Neural progenitor cell (in vitro differentiated cells): ENCODE data around the gene EZR. TPM values are rescaled to one million over a fixed set of nuclear protein-coding genes. Genes with fewer than 3 reads are reported as not detected.
A peak's percentile ranks its signal among the peaks of the same experiment; 100 is the strongest.

ENCODE experiments used
- DNase-seq: peaks from one replicate; pipeline ENCODE4 v3.0.0-alpha.2; 2016; ENCODE audit warnings: low spot score
- H2AFZ ChIP-seq: fragments of 200-600 bp; sonication (generic); replicated peaks from 2 replicates; pipeline ENCODE4 v1.6.1; 2016; ENCODE audit warnings: antibody characterized with exemption
- H3F3A ChIP-seq: fragments of 200-600 bp; sonication (generic); 2 replicates; pipeline ENCODE4 v1.6.1; 2016; ENCODE audit warnings: antibody characterized with exemption, low read depth
- H3K27ac ChIP-seq: fragments of 200-600 bp; sonication (generic); 2 replicates; pipeline ENCODE4 v1.5.1; 2016; ENCODE audit warnings: mild to moderate bottlenecking
- H3K27me3 ChIP-seq: fragments of 200-600 bp; sonication (generic); 2 replicates; pipeline ENCODE4 v1.6.1; 2016; ENCODE audit warnings: mild to moderate bottlenecking, moderate library complexity
- H3K36me3 ChIP-seq: fragments of 200-600 bp; sonication (generic); 2 replicates; pipeline ENCODE4 v1.5.1; 2016
- H3K4me1 ChIP-seq: fragments of 200-600 bp; sonication (generic); 2 replicates; pipeline ENCODE4 v1.6.1; 2016; ENCODE audit warnings: mixed run types
- H3K4me2 ChIP-seq: fragments of 200-600 bp; sonication (generic); 2 replicates; pipeline ENCODE4 v1.6.1; 2016
- H3K4me3 ChIP-seq: fragments of 200-600 bp; sonication (generic); 2 replicates; pipeline ENCODE4 v1.5.1; 2016
- H3K79me2 ChIP-seq: fragments of 200-600 bp; sonication (generic); 2 replicates; pipeline ENCODE4 v1.6.1; 2016; ENCODE audit warnings: low read depth
- H3K9ac ChIP-seq: fragments of 200-600 bp; sonication (generic); 2 replicates; pipeline ENCODE4 v1.6.1; 2016
- H3K9me3 ChIP-seq: fragments of 200-600 bp; sonication (generic); 2 replicates; pipeline ENCODE4 v1.5.1; 2016; ENCODE audit warnings: low read depth
- H4K20me1 ChIP-seq: fragments of 200-600 bp; sonication (generic); 2 replicates; pipeline ENCODE4 v1.6.1; 2016; ENCODE audit warnings: low read depth
- H3K27ac Mint-ChIP-seq: 3 replicates; pipeline ENCODE4 v1.8.0; 2021; ENCODE audit warnings: mixed read lengths
- H3K27me3 Mint-ChIP-seq: 2 replicates; pipeline ENCODE4 v1.8.0; 2022; ENCODE audit warnings: low read depth, mild to moderate bottlenecking, inconsistent platforms, moderate library complexity, mixed read lengths; ENCODE audit not compliant: insufficient read depth
- H3K36me3 Mint-ChIP-seq: 3 replicates; pipeline ENCODE4 v1.8.0; 2021; ENCODE audit warnings: mixed read lengths
- H3K4me1 Mint-ChIP-seq: 3 replicates; pipeline ENCODE4 v1.8.0; 2021; ENCODE audit warnings: mixed read lengths
- H3K4me3 Mint-ChIP-seq: 3 replicates; pipeline ENCODE4 v1.8.0; 2021; ENCODE audit warnings: mild to moderate bottlenecking, moderate library complexity, mixed read lengths
- H3K9me3 Mint-ChIP-seq: 3 replicates; pipeline ENCODE4 v1.8.0; 2020; ENCODE audit warnings: mixed read lengths
- CTCF ChIP-seq: fragments of 200-600 bp; sonication (generic); IDR thresholded peaks from 2 replicates; pipeline ENCODE4 v1.5.1; 2017; ENCODE audit warnings: antibody characterized with exemption, mild to moderate bottlenecking
- EZH2 ChIP-seq: fragments of 200-600 bp; sonication (generic); IDR thresholded peaks from 2 replicates; pipeline ENCODE4 v1.6.1; 2017; ENCODE audit warnings: antibody characterized with exemption, mild to moderate bottlenecking, moderate library complexity
- EZH2phosphoT487 ChIP-seq: fragments of 200-600 bp; sonication (generic); IDR thresholded peaks from 2 replicates; pipeline ENCODE4 v1.6.1; 2017; ENCODE audit warnings: antibody characterized with exemption
- total RNA-seq: library from RNA; depleted of rRNA; stranded (reverse); fragments of >200 nt; gene quantifications from 2 replicates; pipeline ENCODE4 v1.2.3, GENCODE V29; 2015; ENCODE audit warnings: low replicate concordance

EZR gene
- total RNA-seq, 1 donor from 2014 or later = 52.0 TPM

GRCh38 chr6:158774717-158775449 lies 44.3 kb downstream of the EZR start:
- Histone ChIP-seq H3K4me2 (no peak overlapping the region), H3K4me3 (no peak overlapping the region), H3K79me2 (peaks cover 5% of the 10 kb centered on the region), H3K9ac (no peak overlapping the region), H4K20me1 (peaks cover 4% of the 10 kb centered on the region), H2AFZ (no peak overlapping the region), H3F3A (no peaks in the 10 kb centered on the region), H3K4me1 (no peaks in the 10 kb centered on the region), H3K27me3 (no peaks in the 10 kb centered on the region), H3K9me3 (no peaks in the 10 kb centered on the region), H3K36me3 (no peaks in the 10 kb centered on the region), H3K27ac (no peak overlapping the region)
- Mint-ChIP-seq H3K36me3 (peaks cover 75% of the 10 kb centered on the region), H3K27ac (no peak overlapping the region), H3K9me3 (no peaks in the 10 kb centered on the region), H3K27me3 (no peaks in the 10 kb centered on the region), H3K4me3 (no peak overlapping the region), H3K4me1 (peaks cover 30% of the 10 kb centered on the region)
- no peak for TF ChIP-seq CTCF
- no peak for TF ChIP-seq EZH2
- no peak for TF ChIP-seq EZH2phosphoT487
- no peak for DNase-seq

GRCh38 chr6:158773581-158774449 lies 45.4 kb downstream of the EZR start:
- peaks cover 2% of the 10 kb centered on the region for H3K27me3 Mint-ChIP-seq
- peak overlapping the region; percentile 87 for H3K27ac Mint-ChIP-seq
- Histone ChIP-seq H3K4me1 (no peaks in the 10 kb centered on the region), H3K4me2 (no peak overlapping the region), H3K4me3 (no peak overlapping the region), H3K79me2 (peaks cover 5% of the 10 kb centered on the region), H4K20me1 (peaks cover 4% of the 10 kb centered on the region), H3K9me3 (no peaks in the 10 kb centered on the region), H3K36me3 (no peaks in the 10 kb centered on the region), H3F3A (no peaks in the 10 kb centered on the region), H2AFZ (no peak overlapping the region), H3K27me3 (no peaks in the 10 kb centered on the region), H3K9ac (no peak overlapping the region), H3K27ac (no peak overlapping the region)
- no peak for DNase-seq
- H3K4me1 Mint-ChIP-seq = peaks cover 37% of the 10 kb centered on the region
- TF ChIP-seq CTCF (no peak), EZH2 (no peak), EZH2phosphoT487 (no peak)
- peaks cover 77% of the 10 kb centered on the region for H3K36me3 Mint-ChIP-seq
- no peak overlapping the region for H3K4me3 Mint-ChIP-seq
- H3K9me3 Mint-ChIP-seq = no peaks in the 10 kb centered on the region

- Histone ChIP-seq H3K79me2 (peaks cover 4% of the 10 kb centered on the region), H3K4me2 (no peak overlapping the region), H3K4me3 (no peak overlapping the region), H3K9ac (no peak overlapping the region), H4K20me1 (peaks cover 4% of the 10 kb centered on the region), H3K27ac (no peak overlapping the region), H3K9me3 (no peaks in the 10 kb centered on the region), H3K27me3 (no peaks in the 10 kb centered on the region), H2AFZ (no peak overlapping the region), H3F3A (no peaks in the 10 kb centered on the region), H3K36me3 (no peaks in the 10 kb centered on the region), H3K4me1 (no peaks in the 10 kb centered on the region)
- DNase-seq = no peak
- H3K4me1 Mint-ChIP-seq = peaks cover 37% of the 10 kb centered on the region
- H3K9me3 Mint-ChIP-seq = no peaks in the 10 kb centered on the region
- no peak overlapping the region for H3K27ac Mint-ChIP-seq
- peaks cover 2% of the 10 kb centered on the region for H3K27me3 Mint-ChIP-seq
- H3K36me3 Mint-ChIP-seq = peaks cover 75% of the 10 kb centered on the region
- no peak overlapping the region for H3K4me3 Mint-ChIP-seq
- TF ChIP-seq EZH2 (no peak), EZH2phosphoT487 (no peak), CTCF (no peak)
Observed at GRCh38 chr6:158772851-158773371, 46.3 kb downstream of the EZR start.
